GM18499 (cell line): ENCODE data around the gene NFAM1.

ENCODE experiments used
- ATAC-seq: cut with Tn5 transposase; IDR thresholded peaks from one replicate; pipeline ENCODE4 v1.9.1; 2021; ENCODE audit warnings: moderate number of reproducible peaks; ENCODE audit not compliant: insufficient read depth, unreplicated experiment

NFAM1 gene

GRCh38 chr22:42365111-42365865 is 66.9 kb downstream of the NFAM1 start:
- no peak for ATAC-seq

- no peak for ATAC-seq
These were observed 67.5 kb downstream of the NFAM1 start for GRCh38 chr22:42364604-42365110.

GRCh38 chr22:42363892-42364291 is 68.3 kb downstream of the NFAM1 start:
- ATAC-seq = no peak

GRCh38 chr22:42361523-42361922 is 70.7 kb downstream of the NFAM1 start:
- no peak for ATAC-seq

GRCh38 chr22:42360348-42360747 is 71.9 kb downstream of the NFAM1 start:
- no peak for ATAC-seq

- ATAC-seq = no peak
These were observed 73.3 kb downstream of the NFAM1 start for GRCh38 chr22:42358643-42359558.

GRCh38 chr22:42357634-42358296 is 74.4 kb downstream of the NFAM1 start:
- ATAC-seq = no peak

- no peak for ATAC-seq
These were observed 75.0 kb downstream of the NFAM1 start for GRCh38 chr22:42357221-42357620.

- ATAC-seq = no peak
These were observed 75.7 kb downstream of the NFAM1 start for GRCh38 chr22:42356533-42356932.

GRCh38 chr22:42353883-42354727 is 78.1 kb downstream of the NFAM1 start:
- no peak for ATAC-seq

- ATAC-seq = no peak
These were observed 81.8 kb downstream of the NFAM1 start for GRCh38 chr22:42350373-42350772.

GRCh38 chr22:42347281-42347824 is 84.8 kb downstream of the NFAM1 start:
- no peak for ATAC-seq

GRCh38 chr22:42346722-42347121 is 85.5 kb downstream of the NFAM1 start:
- ATAC-seq = no peak

GRCh38 chr22:42345458-42345857 is 86.7 kb downstream of the NFAM1 start:
- ATAC-seq = no peak

GRCh38 chr22:42344361-42344905 is 87.8 kb downstream of the NFAM1 start:
- no peak for ATAC-seq

- no peak for ATAC-seq
These were observed 88.6 kb downstream of the NFAM1 start for GRCh38 chr22:42343531-42344081.

- ATAC-seq = no peak
These were observed 89.1 kb downstream of the NFAM1 start for GRCh38 chr22:42343121-42343454.

- ATAC-seq = no peak
These were observed 89.6 kb downstream of the NFAM1 start for GRCh38 chr22:42342426-42343120.
